OCI-M2 (cell line): Measurements from ENCODE around the gene CHKB.
"Not testable (repeated sequence)": the region's sequence is repeated elsewhere in the genome, so short reads cannot be mapped to it uniquely, and the experiment has no call there.

Experiments used
- DNase-seq: peaks from one replicate; lab custom pipeline; 2025; ENCODE audit not compliant: unreplicated experiment; lab: John Stamatoyannopoulos, UW

CHKB gene

GRCh38 chr22:50548921-50549790 lies 33.5 kb downstream of the CHKB start:
- DNase-seq = no peak

GRCh38 chr22:50548040-50548920 lies 34.4 kb downstream of the CHKB start:
- DNase-seq = no peak

- DNase-seq = no peak
These were observed 35.2 kb downstream of the CHKB start for GRCh38 chr22:50547263-50547985.

- no peak for DNase-seq
These were observed 36.1 kb downstream of the CHKB start for GRCh38 chr22:50546326-50547262.

GRCh38 chr22:50545522-50546325 lies 36.9 kb downstream of the CHKB start, which contains the start of gene KLHDC7B:
Gene KLHDC7B, plus strand, starts transcription at chr22:50545899. Its CDS starts 345 bp downstream, at chr22:50546244.
- DNase-seq = no peak

- no peak for DNase-seq
These were observed 37.8 kb downstream of the CHKB start for GRCh38 chr22:50544746-50545253.

GRCh38 chr22:50544078-50544745 lies 38.4 kb downstream of the CHKB start:
- no peak for DNase-seq

GRCh38 chr22:50542416-50542927 lies 40.2 kb downstream of the CHKB start:
- no peak for DNase-seq

GRCh38 chr22:50541667-50542026 lies 41.0 kb downstream of the CHKB start:
- DNase-seq = not testable (repeated sequence)

- DNase-seq = no peak
These were observed 42.3 kb downstream of the CHKB start for GRCh38 chr22:50540381-50540780.

GRCh38 chr22:50537765-50538164 lies 44.9 kb downstream of the CHKB start:
- DNase-seq = no peak

GRCh38 chr22:50536226-50536625 lies 46.4 kb downstream of the CHKB start:
- DNase-seq = no peak

- no peak for DNase-seq
These were observed 47.5 kb downstream of the CHKB start for GRCh38 chr22:50535113-50535512.

GRCh38 chr22:50533856-50534711 lies 48.6 kb downstream of the CHKB start:
- DNase-seq = not testable (repeated sequence)

- DNase-seq = no peak
These were observed 49.5 kb downstream of the CHKB start for GRCh38 chr22:50532824-50533796.

- no peak for DNase-seq
These were observed 50.5 kb downstream of the CHKB start for GRCh38 chr22:50531962-50532674.
